ENCODE measurements around the gene DDB1.

DNA sequence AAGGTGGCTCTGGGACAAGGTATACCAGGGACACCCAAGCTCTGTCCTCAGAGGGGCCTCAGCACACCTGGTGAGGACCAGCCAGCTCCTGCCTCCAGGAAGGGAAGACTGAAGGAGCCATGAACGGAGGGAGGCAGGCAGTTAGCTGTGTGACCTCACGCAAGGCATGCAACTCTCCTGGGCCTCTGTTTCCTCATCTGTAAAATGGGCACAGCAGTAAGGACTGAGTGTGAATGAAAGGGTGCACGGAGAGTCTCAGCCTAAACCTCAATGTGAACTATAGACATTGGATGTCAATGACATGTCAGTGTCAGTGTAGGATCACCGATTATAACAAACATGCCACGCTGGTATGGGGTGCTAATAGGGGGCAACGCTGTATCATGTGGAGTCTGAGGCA lies 73.5 kb downstream of the DDB1 start:
- TF ChIP-seq, protein P1, sequence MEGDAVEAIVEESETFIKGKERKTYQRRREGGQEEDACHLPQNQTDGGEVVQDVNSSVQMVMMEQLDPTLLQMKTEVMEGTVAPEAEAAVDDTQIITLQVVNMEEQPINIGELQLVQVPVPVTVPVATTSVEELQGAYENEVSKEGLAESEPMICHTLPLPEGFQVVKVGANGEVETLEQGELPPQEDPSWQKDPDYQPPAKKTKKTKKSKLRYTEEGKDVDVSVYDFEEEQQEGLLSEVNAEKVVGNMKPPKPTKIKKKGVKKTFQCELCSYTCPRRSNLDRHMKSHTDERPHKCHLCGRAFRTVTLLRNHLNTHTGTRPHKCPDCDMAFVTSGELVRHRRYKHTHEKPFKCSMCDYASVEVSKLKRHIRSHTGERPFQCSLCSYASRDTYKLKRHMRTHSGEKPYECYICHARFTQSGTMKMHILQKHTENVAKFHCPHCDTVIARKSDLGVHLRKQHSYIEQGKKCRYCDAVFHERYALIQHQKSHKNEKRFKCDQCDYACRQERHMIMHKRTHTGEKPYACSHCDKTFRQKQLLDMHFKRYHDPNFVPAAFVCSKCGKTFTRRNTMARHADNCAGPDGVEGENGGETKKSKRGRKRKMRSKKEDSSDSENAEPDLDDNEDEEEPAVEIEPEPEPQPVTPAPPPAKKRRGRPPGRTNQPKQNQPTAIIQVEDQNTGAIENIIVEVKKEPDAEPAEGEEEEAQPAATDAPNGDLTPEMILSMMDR (conservative IDR thresholded peaks at IDR 0.05) = no peak
- TF ChIP-seq ZFX (IDR thresholded peaks at IDR 0.05) = no peak
